Liver (tissue), 3 donors: ENCODE data around the gene SESN1.

Experiments used
- EGR1 ChIP-seq, 2 donors: IDR thresholded peaks; 2 replicates each; pipeline ENCODE4 v1.6.1; 2016 to 2018; ENCODE audit warnings: antibody characterized with exemption in 2 of 2, low read depth in 2 of 2
- JUND ChIP-seq, 2 donors: IDR thresholded peaks; 2 replicates each; pipeline ENCODE4 v1.6.1; 2016; ENCODE audit warnings: antibody characterized with exemption in 2 of 2
- RAD21 ChIP-seq, 2 donors: IDR thresholded peaks; 2 replicates each; pipeline ENCODE4 v1.6.1; 2016; ENCODE audit warnings: antibody characterized with exemption in 2 of 2, mild to moderate bottlenecking in 2 of 2
- RXRA ChIP-seq, 2 donors: IDR thresholded peaks; 2 replicates each; pipeline ENCODE4 v1.6.1; 2017 to 2018; ENCODE audit warnings: antibody characterized with exemption in 2 of 2, mild to moderate bottlenecking in 1 of 2
- SP1 ChIP-seq: IDR thresholded peaks from 2 replicates; pipeline ENCODE4 v1.6.1; 2018; ENCODE audit warnings: antibody characterized with exemption, mild to moderate bottlenecking
- TAF1 ChIP-seq: conservative IDR thresholded peaks from 2 replicates; pipeline ENCODE4 v1.6.1; 2016; ENCODE audit warnings: antibody characterized with exemption, mild to moderate bottlenecking
- YY1 ChIP-seq: IDR thresholded peaks from 2 replicates; pipeline ENCODE4 v1.6.1; 2016; ENCODE audit warnings: antibody characterized with exemption, mild to moderate bottlenecking
- TF ChIP-seq, protein P1 (sequence below): IDR thresholded peaks from 2 replicates; pipeline ENCODE4 v1.6.1; 2016; ENCODE audit warnings: antibody characterized with exemption, mild to moderate bottlenecking
- TF ChIP-seq, protein P2 (sequence below): fragments of 150-350 bp; IDR thresholded peaks from 2 replicates; pipeline ENCODE4 v1.5.1; 2017; ENCODE audit warnings: improper control_type of control experiment, low read depth, low read length; ENCODE audit not compliant: missing input control
- TF ChIP-seq, protein P3 (sequence below): IDR thresholded peaks from 2 replicates; pipeline ENCODE4 v1.6.1; 2016; ENCODE audit warnings: antibody characterized with exemption
- TF ChIP-seq, protein P4 (sequence below): IDR thresholded peaks from 2 replicates; pipeline ENCODE4 v1.6.1; 2016; ENCODE audit warnings: antibody characterized with exemption
- TF ChIP-seq, protein P5 (sequence below): IDR thresholded peaks from 2 replicates; pipeline ENCODE4 v1.6.1; 2016; ENCODE audit warnings: antibody characterized with exemption
- donor health status: healthy.
- donor health status: healthy.

DNA sequence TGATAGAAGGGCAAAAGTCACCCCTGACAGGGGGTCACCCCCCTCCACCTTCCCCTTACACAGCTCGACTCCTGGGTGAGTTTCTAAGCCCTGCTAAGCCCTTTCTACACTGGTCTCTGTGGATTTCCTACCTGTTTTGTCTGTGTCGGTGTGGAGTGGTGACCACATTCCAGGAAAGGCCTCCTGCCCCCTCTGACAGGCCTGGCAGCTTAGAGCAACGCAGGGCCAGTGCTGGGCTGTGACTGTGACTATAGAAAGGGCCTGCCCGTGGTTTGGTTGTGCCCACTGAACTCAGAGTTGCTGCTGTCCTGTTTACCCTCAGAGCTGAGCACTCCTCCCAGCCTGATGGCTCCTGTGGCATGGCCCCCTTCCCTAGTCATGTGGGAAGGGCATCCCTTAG lies 137.4 kb downstream of the SESN1 start:
- TF ChIP-seq, protein P1, sequence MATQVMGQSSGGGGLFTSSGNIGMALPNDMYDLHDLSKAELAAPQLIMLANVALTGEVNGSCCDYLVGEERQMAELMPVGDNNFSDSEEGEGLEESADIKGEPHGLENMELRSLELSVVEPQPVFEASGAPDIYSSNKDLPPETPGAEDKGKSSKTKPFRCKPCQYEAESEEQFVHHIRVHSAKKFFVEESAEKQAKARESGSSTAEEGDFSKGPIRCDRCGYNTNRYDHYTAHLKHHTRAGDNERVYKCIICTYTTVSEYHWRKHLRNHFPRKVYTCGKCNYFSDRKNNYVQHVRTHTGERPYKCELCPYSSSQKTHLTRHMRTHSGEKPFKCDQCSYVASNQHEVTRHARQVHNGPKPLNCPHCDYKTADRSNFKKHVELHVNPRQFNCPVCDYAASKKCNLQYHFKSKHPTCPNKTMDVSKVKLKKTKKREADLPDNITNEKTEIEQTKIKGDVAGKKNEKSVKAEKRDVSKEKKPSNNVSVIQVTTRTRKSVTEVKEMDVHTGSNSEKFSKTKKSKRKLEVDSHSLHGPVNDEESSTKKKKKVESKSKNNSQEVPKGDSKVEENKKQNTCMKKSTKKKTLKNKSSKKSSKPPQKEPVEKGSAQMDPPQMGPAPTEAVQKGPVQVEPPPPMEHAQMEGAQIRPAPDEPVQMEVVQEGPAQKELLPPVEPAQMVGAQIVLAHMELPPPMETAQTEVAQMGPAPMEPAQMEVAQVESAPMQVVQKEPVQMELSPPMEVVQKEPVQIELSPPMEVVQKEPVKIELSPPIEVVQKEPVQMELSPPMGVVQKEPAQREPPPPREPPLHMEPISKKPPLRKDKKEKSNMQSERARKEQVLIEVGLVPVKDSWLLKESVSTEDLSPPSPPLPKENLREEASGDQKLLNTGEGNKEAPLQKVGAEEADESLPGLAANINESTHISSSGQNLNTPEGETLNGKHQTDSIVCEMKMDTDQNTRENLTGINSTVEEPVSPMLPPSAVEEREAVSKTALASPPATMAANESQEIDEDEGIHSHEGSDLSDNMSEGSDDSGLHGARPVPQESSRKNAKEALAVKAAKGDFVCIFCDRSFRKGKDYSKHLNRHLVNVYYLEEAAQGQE, result no peak
- TF ChIP-seq, protein P2, sequence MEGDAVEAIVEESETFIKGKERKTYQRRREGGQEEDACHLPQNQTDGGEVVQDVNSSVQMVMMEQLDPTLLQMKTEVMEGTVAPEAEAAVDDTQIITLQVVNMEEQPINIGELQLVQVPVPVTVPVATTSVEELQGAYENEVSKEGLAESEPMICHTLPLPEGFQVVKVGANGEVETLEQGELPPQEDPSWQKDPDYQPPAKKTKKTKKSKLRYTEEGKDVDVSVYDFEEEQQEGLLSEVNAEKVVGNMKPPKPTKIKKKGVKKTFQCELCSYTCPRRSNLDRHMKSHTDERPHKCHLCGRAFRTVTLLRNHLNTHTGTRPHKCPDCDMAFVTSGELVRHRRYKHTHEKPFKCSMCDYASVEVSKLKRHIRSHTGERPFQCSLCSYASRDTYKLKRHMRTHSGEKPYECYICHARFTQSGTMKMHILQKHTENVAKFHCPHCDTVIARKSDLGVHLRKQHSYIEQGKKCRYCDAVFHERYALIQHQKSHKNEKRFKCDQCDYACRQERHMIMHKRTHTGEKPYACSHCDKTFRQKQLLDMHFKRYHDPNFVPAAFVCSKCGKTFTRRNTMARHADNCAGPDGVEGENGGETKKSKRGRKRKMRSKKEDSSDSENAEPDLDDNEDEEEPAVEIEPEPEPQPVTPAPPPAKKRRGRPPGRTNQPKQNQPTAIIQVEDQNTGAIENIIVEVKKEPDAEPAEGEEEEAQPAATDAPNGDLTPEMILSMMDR, result no peak
- TF ChIP-seq TAF1, result no peak
- TF ChIP-seq, protein P3, sequence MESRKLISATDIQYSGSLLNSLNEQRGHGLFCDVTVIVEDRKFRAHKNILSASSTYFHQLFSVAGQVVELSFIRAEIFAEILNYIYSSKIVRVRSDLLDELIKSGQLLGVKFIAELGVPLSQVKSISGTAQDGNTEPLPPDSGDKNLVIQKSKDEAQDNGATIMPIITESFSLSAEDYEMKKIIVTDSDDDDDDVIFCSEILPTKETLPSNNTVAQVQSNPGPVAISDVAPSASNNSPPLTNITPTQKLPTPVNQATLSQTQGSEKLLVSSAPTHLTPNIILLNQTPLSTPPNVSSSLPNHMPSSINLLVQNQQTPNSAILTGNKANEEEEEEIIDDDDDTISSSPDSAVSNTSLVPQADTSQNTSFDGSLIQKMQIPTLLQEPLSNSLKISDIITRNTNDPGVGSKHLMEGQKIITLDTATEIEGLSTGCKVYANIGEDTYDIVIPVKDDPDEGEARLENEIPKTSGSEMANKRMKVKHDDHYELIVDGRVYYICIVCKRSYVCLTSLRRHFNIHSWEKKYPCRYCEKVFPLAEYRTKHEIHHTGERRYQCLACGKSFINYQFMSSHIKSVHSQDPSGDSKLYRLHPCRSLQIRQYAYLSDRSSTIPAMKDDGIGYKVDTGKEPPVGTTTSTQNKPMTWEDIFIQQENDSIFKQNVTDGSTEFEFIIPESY, result no peak
- no peak for TF ChIP-seq YY1
- TF ChIP-seq EGR1 (IDR thresholded peaks at IDR 0.05; ENCODE audit: low read depth in 2 of 2), result no peak
- TF ChIP-seq RAD21 (IDR thresholded peaks at IDR 0.05), result no peak
- TF ChIP-seq JUND (IDR thresholded peaks at IDR 0.05), result no peak
- no peak for TF ChIP-seq SP1
- TF ChIP-seq, protein P4, sequence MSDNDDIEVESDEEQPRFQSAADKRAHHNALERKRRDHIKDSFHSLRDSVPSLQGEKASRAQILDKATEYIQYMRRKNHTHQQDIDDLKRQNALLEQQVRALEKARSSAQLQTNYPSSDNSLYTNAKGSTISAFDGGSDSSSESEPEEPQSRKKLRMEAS, result no peak
- TF ChIP-seq RXRA (IDR thresholded peaks at IDR 0.05), result no peak
- TF ChIP-seq, protein P5, sequence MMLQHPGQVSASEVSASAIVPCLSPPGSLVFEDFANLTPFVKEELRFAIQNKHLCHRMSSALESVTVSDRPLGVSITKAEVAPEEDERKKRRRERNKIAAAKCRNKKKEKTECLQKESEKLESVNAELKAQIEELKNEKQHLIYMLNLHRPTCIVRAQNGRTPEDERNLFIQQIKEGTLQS, result no peak
